Cardiac fibroblast (primary cell): ENCODE results near the gene AMPD2.

ENCODE experiments used
- DNase-seq, 2 donors: peaks; one replicate each; pipeline versions ENCODE4 v3.0.0 to v3.0.0-alpha.2; 2010; ENCODE audit warnings: low read depth in 2 of 2
- H3K4me3 ChIP-seq, 2 donors: replicated peaks in 1 of 2; 1 replicate in 1 of 2; 2 replicates in 1 of 2; pipeline ENCODE4 v1.5.1; 2011; ENCODE audit warnings: low read depth in 2 of 2, low read length in 2 of 2, mild to moderate bottlenecking in 2 of 2, moderate library complexity in 1 of 2
- TF ChIP-seq, protein P1 (sequence below): IDR thresholded peaks from one replicate; pipeline ENCODE4 v1.5.1; 2011; ENCODE audit warnings: low read depth, mild to moderate bottlenecking, low read length, inconsistent platforms

The AMPD2 gene

DNA sequence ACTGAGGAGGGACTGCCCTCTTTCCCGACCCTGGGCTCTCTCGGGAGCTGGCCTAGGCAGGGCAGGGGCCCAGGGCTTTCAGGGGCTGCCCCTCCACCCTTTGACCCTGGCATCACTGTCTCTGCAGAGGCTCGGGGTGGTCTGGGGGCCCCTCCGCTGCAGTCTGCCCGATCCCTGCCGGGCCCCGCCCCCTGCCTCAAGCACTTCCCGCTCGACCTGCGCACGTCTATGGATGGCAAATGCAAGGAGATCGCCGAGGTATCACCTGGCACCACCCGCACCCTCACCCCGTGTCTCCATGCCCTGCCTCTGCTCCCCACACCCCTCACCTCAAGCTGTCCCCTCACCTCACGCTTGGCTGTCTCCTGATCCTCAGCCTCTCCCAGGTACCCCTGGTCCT is 5.5 kb downstream of the AMPD2 start:
- TF ChIP-seq, protein P1, sequence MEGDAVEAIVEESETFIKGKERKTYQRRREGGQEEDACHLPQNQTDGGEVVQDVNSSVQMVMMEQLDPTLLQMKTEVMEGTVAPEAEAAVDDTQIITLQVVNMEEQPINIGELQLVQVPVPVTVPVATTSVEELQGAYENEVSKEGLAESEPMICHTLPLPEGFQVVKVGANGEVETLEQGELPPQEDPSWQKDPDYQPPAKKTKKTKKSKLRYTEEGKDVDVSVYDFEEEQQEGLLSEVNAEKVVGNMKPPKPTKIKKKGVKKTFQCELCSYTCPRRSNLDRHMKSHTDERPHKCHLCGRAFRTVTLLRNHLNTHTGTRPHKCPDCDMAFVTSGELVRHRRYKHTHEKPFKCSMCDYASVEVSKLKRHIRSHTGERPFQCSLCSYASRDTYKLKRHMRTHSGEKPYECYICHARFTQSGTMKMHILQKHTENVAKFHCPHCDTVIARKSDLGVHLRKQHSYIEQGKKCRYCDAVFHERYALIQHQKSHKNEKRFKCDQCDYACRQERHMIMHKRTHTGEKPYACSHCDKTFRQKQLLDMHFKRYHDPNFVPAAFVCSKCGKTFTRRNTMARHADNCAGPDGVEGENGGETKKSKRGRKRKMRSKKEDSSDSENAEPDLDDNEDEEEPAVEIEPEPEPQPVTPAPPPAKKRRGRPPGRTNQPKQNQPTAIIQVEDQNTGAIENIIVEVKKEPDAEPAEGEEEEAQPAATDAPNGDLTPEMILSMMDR, result no peak
- no peak for DNase-seq
- H3K4me3 ChIP-seq, result no peak overlapping the region

DNA sequence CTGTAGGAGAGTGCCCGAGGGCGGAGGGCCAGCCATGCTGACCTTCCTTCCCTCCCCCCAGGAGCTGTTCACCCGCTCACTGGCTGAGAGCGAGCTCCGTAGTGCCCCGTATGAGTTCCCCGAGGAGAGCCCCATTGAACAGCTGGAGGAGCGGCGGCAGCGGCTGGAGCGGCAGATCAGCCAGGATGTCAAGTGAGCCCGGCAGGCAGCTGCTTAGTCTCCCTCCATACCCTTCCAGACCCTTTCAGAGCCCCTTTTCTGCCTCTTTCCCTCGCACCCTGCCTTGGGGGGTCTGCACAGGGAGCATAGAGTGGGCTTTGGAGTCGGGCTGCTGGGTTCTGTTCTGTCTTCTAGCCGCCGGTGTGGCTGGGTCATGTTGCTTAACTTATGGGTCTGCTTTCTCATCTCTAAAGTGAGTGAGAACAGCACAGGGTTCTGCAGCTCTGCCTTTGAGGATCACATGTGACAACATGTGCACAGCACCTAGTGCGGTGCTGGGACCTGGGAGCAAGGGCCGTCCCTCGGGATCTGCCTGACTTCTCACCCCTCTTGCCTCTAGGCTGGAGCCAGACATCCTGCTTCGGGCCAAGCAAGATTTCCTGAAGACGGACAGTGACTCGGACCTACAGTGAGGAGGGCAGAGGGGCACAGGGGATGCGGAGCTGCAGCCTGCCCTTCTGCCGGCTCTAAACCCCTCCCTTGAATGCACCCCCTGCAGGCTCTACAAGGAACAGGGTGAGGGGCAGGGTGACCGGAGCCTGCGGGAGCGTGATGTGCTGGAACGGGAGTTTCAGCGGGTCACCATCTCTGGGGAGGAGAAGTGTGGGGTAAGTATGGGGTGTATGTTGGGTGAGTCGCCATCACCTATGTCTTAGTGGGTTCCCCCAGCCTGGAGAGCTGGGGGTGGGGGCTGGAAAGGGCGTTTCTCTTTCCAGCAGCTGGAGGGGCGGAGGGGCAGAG is 6.2 kb downstream of the AMPD2 start:
- TF ChIP-seq, protein P1, result no peak
- DNase-seq, result no peak
- no peak overlapping the region for H3K4me3 ChIP-seq

DNA sequence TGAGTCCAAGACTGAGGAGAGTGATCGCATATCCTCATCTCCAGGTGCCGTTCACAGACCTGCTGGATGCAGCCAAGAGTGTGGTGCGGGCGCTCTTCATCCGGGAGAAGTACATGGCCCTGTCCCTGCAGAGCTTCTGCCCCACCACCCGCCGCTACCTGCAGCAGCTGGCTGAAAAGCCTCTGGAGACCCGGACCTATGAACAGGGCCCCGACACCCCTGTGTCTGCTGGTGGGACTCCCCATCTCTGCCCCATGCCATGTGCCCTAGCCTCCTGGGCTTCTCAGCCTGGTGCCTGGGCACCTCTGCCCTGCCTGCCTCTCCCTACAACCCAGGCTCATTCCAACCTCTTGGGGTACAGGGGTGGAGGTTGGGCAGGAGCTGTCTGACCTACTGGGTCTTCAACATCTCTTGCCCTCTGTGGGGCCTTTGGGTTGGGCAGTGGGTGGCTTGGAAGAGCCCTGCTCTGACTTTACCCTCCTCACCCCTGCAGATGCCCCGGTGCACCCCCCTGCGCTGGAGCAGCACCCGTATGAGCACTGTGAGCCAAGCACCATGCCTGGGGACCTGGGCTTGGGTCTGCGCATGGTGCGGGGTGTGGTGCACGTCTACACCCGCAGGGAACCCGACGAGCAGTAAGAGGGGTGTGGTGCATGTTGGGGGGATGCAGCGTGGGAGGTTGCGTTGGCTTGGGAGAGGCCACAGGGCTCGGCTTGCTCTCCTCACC is 7.2 kb downstream of the AMPD2 start:
- TF ChIP-seq, protein P1, result no peak
- no peak for DNase-seq
- H3K4me3 ChIP-seq, result no peak overlapping the region

DNA sequence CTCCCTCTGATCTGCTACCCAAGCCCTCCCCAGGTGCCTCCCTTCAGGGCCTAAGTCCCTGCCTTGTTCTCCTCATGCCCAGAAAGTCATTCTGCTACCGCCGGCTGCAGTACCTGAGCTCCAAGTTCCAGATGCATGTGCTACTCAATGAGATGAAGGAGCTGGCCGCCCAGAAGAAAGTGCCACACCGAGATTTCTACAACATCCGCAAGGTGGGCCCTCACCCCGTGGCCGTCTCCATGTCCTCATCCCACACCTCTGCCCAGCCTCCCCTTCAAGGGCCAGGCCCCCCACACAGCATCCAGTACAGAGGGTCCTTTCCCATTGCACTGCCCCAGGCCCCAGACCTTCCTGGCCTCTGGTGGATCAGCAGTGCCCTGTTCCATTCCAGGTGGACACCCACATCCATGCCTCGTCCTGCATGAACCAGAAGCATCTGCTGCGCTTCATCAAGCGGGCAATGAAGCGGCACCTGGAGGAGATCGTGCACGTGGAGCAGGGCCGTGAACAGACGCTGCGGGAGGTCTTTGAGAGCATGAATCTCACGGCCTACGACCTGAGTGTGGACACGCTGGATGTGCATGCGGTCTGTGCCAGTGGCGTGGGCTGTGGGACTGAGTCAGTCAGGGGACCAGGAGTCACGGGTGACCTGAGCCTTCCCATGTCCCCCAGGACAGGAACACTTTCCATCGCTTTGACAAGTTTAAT is 8.2 kb downstream of the AMPD2 start:
- H3K4me3 ChIP-seq, result no peak overlapping the region
- TF ChIP-seq, protein P1, result no peak
- DNase-seq, result no peak

DNA sequence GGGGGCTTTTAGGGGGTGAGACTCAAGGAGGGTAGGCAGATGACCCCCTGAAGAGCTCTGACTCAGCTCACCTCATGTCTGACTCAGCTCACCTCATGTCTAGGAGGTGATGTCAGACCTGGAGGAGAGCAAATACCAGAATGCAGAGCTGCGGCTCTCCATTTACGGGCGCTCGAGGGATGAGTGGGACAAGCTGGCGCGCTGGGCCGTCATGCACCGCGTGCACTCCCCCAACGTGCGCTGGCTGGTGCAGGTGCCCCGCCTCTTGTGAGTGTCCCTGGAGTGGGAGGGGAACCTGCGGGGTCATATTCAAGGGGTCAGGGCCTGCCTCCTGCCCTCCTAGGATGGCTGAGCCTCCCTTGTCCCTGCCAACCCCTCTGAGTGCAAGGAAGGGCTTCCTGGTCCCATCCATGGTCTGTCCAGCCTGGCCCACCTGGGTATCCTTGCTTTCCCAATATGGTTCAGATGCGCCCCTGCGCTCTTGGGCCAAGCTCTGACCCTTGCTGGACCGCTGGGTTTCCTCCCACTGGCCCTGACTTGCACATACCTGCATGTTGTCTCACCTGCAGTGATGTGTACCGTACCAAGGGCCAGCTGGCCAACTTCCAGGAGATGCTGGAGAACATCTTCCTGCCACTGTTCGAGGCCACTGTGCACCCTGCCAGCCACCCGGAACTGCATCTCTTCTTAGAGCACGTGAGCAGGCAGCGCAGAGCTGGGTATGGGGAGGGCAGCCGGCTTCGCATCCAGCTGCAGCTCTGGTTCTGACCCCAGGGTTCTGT is 9.1 kb downstream of the AMPD2 start:
- H3K4me3 ChIP-seq, result no peak overlapping the region

More for the DNA sequence above, 9.1 kb downstream of the AMPD2 start:
- TF ChIP-seq, protein P1, result no peak
- DNase-seq, result peak in 1 of 2 donors; percentile 56
